HepG2 (cell line): Measurements from ENCODE around the gene OR1I1. TPM values are rescaled to one million over a fixed set of nuclear protein-coding genes. Genes with fewer than 3 reads are reported as not detected.

Experiments used
- ATAC-seq: fragments of 200-7000 bp; cut with Tn5 transposase; 3 replicates; pipeline ENCODE4 v1.9.1; 2020; ENCODE audit warnings: mild to moderate bottlenecking, moderate library complexity
- Bru-seq: library from RNA; stranded (reverse); fragments of 400-500 nt; gene quantifications from one replicate; lab custom pipeline; 2021; lab: Mats Ljungman, UMichigan
- BruChase-seq, 2 experiments: library from RNA; stranded (reverse); fragments of 400-500 nt; gene quantifications; one replicate each; lab custom pipeline; 2021; lab: Mats Ljungman, UMichigan
- BruUV-seq: library from RNA; stranded (reverse); fragments of 400-500 nt; replicated peaks from 2 replicates; lab custom pipeline; 2021; lab: Mats Ljungman, UMichigan
- CTCF ChIA-PET: fragments of 300-600 bp; formaldehyde crosslinking; extraction: SDS; loops from one replicate; lab custom pipeline; 2021; ENCODE audit warnings: low total read pairs, inconsistent platforms, low intra/inter-chr PET ratio; lab: Yijun Ruan, JAX
- POLR2A ChIA-PET: fragments of 350-600 bp; sonication (Branson Sonifier 250); formaldehyde crosslinking; loops from one replicate; lab custom pipeline; 2020; ENCODE audit warnings: antibody characterized with exemption, inconsistent platforms; lab: Yijun Ruan, JAX
- DNase-seq: peaks from one replicate; pipeline ENCODE4 v3.0.0-alpha.2; 2015; ENCODE audit warnings: low spot score
- FAIRE-seq: peaks from 3 replicates; lab custom pipeline; 2011; peaks lifted over from hg19 to GRCh38; lab: Jason Lieb, UNC
- H2AFZ ChIP-seq: one replicate; pipeline ENCODE4 v1.6.1; 2011; ENCODE audit warnings: low read length, inconsistent platforms
- H3K27ac ChIP-seq: fragments of 300-600 bp; 3 replicates; pipeline ENCODE4 v1.8.0; 2011; ENCODE audit warnings: mixed run types, mild to moderate bottlenecking, mixed read lengths, low read length, inconsistent platforms; ENCODE audit not compliant: insufficient read depth; ENCODE audit errors: extremely low read length
- H3K27me3 ChIP-seq, 2 experiments: fragments of 200-600 bp in 1 of 2; 2 replicates in 1 of 2; 3 replicates in 1 of 2; pipeline versions ENCODE4 v1.6.0 to v1.8.0; 2011; ENCODE audit warnings: low read length in 2 of 2, mild to moderate bottlenecking in 2 of 2, moderate library complexity in 2 of 2, inconsistent platforms in 1 of 2; ENCODE audit not compliant: insufficient read depth in 2 of 2, control insufficient read depth in 1 of 2
- H3K36me3 ChIP-seq, 2 experiments: fragments of 200-600 bp in 1 of 2; replicated peaks in 1 of 2; 2 replicates in 1 of 2; 3 replicates in 1 of 2; pipeline versions ENCODE4 v1.5.1 to v1.8.0; 2011; ENCODE audit warnings: low read length in 2 of 2, inconsistent platforms in 1 of 2; ENCODE audit not compliant: insufficient read depth in 2 of 2, control insufficient read depth in 1 of 2
- H3K4me1 ChIP-seq: 2 replicates; pipeline ENCODE4 v1.5.1; 2012; ENCODE audit warnings: low read length, inconsistent platforms; ENCODE audit not compliant: insufficient read depth
- H3K4me2 ChIP-seq: 2 replicates; pipeline ENCODE4 v1.6.0; 2011; ENCODE audit warnings: low read depth, low read length, inconsistent platforms
- H3K4me3 ChIP-seq, 3 experiments: fragments of 200-600 bp in 1 of 3; sonication (generic), shearing (Covaris generic) in 1 of 3; replicated peaks in 1 of 3; 2 replicates each; pipeline ENCODE4 v1.5.1; 2011 to 2016; ENCODE audit warnings: low read length in 3 of 3, inconsistent platforms in 2 of 3, low read depth in 2 of 3, mild to moderate bottlenecking in 2 of 3, control low read depth in 1 of 3, mixed read lengths in 1 of 3; ENCODE audit not compliant: insufficient read depth in 1 of 3
- H3K79me2 ChIP-seq: one replicate; pipeline ENCODE4 v1.6.1; 2011; ENCODE audit warnings: low read length, inconsistent platforms; ENCODE audit not compliant: insufficient read depth
- H3K9ac ChIP-seq: 2 replicates; pipeline ENCODE4 v1.6.0; 2011; ENCODE audit warnings: mild to moderate bottlenecking, low read depth, low read length, inconsistent platforms; ENCODE audit not compliant: insufficient read depth
- H3K9me3 ChIP-seq: 2 replicates; pipeline ENCODE4 v1.5.1; 2012; ENCODE audit warnings: mild to moderate bottlenecking, low read length
- H4K20me1 ChIP-seq: 2 replicates; pipeline ENCODE4 v1.6.0; 2011; ENCODE audit warnings: inconsistent platforms, mild to moderate bottlenecking, low read length, moderate library complexity; ENCODE audit not compliant: insufficient read depth
- ATF2 ChIP-seq: sonication (generic); formaldehyde crosslinking; IDR thresholded peaks from 2 replicates; pipeline ENCODE4 v1.4.0; 2020; ENCODE audit warnings: missing genetic modification reagents
- CCDC6 ChIP-seq: sonication (generic); formaldehyde crosslinking; IDR thresholded peaks from 2 replicates; pipeline ENCODE4 v1.8.1; 2022; ENCODE audit warnings: mild to moderate bottlenecking, missing genetic modification reagents, moderate library complexity
- CSRNP2 ChIP-seq: sonication (generic); formaldehyde crosslinking; conservative IDR thresholded peaks from 2 replicates; pipeline ENCODE4 v1.8.0; 2022; ENCODE audit warnings: low read depth, missing genetic modification reagents
- CTCF ChIP-seq: sonication (generic); formaldehyde crosslinking; IDR thresholded peaks from 2 replicates; pipeline ENCODE4 v1.5.0; 2020; ENCODE audit warnings: mild to moderate bottlenecking, missing genetic modification reagents, moderate library complexity
- HBP1 ChIP-seq: IDR thresholded peaks from 2 replicates; pipeline ENCODE4 v1.6.1; 2016; ENCODE audit warnings: low read depth, control low read depth
- MTA1 ChIP-seq: sonication (generic); formaldehyde crosslinking; IDR thresholded peaks from 2 replicates; pipeline ENCODE4 v1.4.0; 2020; ENCODE audit warnings: missing genetic modification reagents, mild to moderate bottlenecking, borderline replicate concordance
- POLR2G ChIP-seq: fragments of 200-400 bp; formaldehyde crosslinking; IDR thresholded peaks from 2 replicates; pipeline ENCODE4 v1.6.1; 2018; ENCODE audit warnings: mild to moderate bottlenecking, low read depth, low read length, moderate library complexity
- SSRP1 ChIP-seq: IDR thresholded peaks from 2 replicates; pipeline ENCODE4 v1.6.1; 2016; ENCODE audit warnings: control low read depth
- THAP8 ChIP-seq: sonication (generic); formaldehyde crosslinking; IDR thresholded peaks from 2 replicates; pipeline ENCODE4 v1.5.1; 2020; ENCODE audit warnings: missing genetic modification reagents, mild to moderate bottlenecking, borderline replicate concordance
- ZNF547 ChIP-seq: sonication (generic); formaldehyde crosslinking; IDR thresholded peaks from 2 replicates; pipeline ENCODE4 v1.5.1; 2020; ENCODE audit warnings: mild to moderate bottlenecking, missing genetic modification reagents
- ZNF740 ChIP-seq: sonication (generic); formaldehyde crosslinking; IDR thresholded peaks from 2 replicates; pipeline ENCODE4 v1.4.0; 2020; ENCODE audit warnings: missing genetic modification reagents
- WGBS: methylation state at CpG from one replicate; pipeline ENCODE4 v1.1.6; 2017; ENCODE audit warnings: low lambda C conversion rate; 5-methylcytosine and 5-hydroxymethylcytosine counted together
- in situ Hi-C: cut with HindIII; loops from 2 replicates; pipeline ENCODE4 v1.10.0; 2017; ENCODE audit warnings: low pct_unique_long_range_greater_than_20kb; ENCODE audit not compliant: extremely low pct_ligation_motif_present
- intact Hi-C: fragments of 100-400 bp; cut with micrococcal nuclease; formaldehyde crosslinking; loops from one replicate; pipeline ENCODE4 v1.10.0; 2022; ENCODE audit not compliant: unreplicated experiment
- long read RNA-seq, 2 experiments: library from RNA in 1 of 2; library from polyadenylated mRNA in 1 of 2; stranded (forward) in 1 of 2; unstranded in 1 of 2; transcript quantifications; one replicate each; pipeline ENCODE4 v2.0.0, GENCODE V29; 2019 to 2022
- polyA minus RNA-seq, 3 experiments: library from RNA; depleted of rRNA, polyadenylated mRNA; stranded (reverse); fragments of >200 nt; gene quantifications; 2 replicates each; pipeline ENCODE4 v1.2.3, GENCODE V29; 2011; ENCODE audit warnings: low replicate concordance in 1 of 3
- polyA plus RNA-seq, 8 experiments: library from polyadenylated mRNA; depleted of rRNA in 3 of 8; stranded (reverse) in 7 of 8; unstranded in 1 of 8; fragments of >200 nt; fragmentation: Illumina TruSeq in 4 of 8; extraction: Trizol in 4 of 8; gene quantifications; 2 replicates each; pipeline versions ENCODE4 v1.2.1 to v1.2.3, GENCODE V29; 2011 to 2016; ENCODE audit warnings: low read depth in 4 of 8, missing spikeins in 1 of 8, mixed read lengths in 1 of 8; ENCODE audit not compliant: insufficient read depth in 1 of 8
- total RNA-seq, 5 experiments: library from RNA; depleted of rRNA; stranded (reverse); fragments of >200 nt; fragmentation: Illumina TruSeq; extraction: Trizol; gene quantifications; 2 replicates each; pipeline ENCODE4 v1.2.3, GENCODE V29; 2016; ENCODE audit warnings: low read depth in 1 of 5

Gene OR1I1
- total RNA-seq (2016; rRNA removed; fragmentation: Illumina TruSeq; extraction: Trizol), result not detected in 2 replicates
- not detected in 2 replicates for total RNA-seq (2016; cell fraction: cytosol; rRNA removed; fragmentation: Illumina TruSeq; extraction: Trizol; ENCODE audit: low read depth)
- not detected in 2 replicates for total RNA-seq (2016; cell fraction: insoluble cytoplasmic fraction; rRNA removed; fragmentation: Illumina TruSeq; extraction: Trizol)
- total RNA-seq (2016; cell fraction: membrane; rRNA removed; fragmentation: Illumina TruSeq; extraction: Trizol), result not detected in 2 replicates
- not detected in 2 replicates for total RNA-seq (2016; cell fraction: nucleus; rRNA removed; fragmentation: Illumina TruSeq; extraction: Trizol)
- not detected in 2 replicates for polyA plus RNA-seq (2011; rRNA removed)
- not detected in 2 replicates for polyA plus RNA-seq (2011; cell fraction: cytosol; rRNA removed)
- polyA plus RNA-seq (2011; cell fraction: nucleus; rRNA removed), result not detected in 2 replicates
- polyA plus RNA-seq (2012), result not detected in 2 replicates
- polyA plus RNA-seq (2016; cell fraction: cytosol; fragmentation: Illumina TruSeq; extraction: Trizol; ENCODE audit: low read depth), result not detected in 2 replicates
- not detected in 2 replicates for polyA plus RNA-seq (2016; cell fraction: insoluble cytoplasmic fraction; fragmentation: Illumina TruSeq; extraction: Trizol; ENCODE audit: low read depth)
- polyA plus RNA-seq (2016; cell fraction: membrane; fragmentation: Illumina TruSeq; extraction: Trizol; ENCODE audit: low read depth), result not detected in 2 replicates
- polyA plus RNA-seq (2016; cell fraction: nucleus; fragmentation: Illumina TruSeq; extraction: Trizol; ENCODE audit: insufficient read depth, low read depth), result not detected in 2 replicates
- not detected in 2 replicates for polyA minus RNA-seq (2011; rRNA and poly(A)+ RNA removed; ENCODE audit: low replicate concordance)
- not detected in 2 replicates for polyA minus RNA-seq (2011; cell fraction: cytosol; rRNA and poly(A)+ RNA removed)
- not detected in 2 replicates for polyA minus RNA-seq (2011; cell fraction: nucleus; rRNA and poly(A)+ RNA removed)
- not detected for Bru-seq, nascent RNA
- BruChase-seq, experiment 1, labeled RNA remaining after a 6-hour chase, result not detected
- not detected for BruChase-seq, experiment 2, labeled RNA remaining after a 2-hour chase
- long read RNA-seq, experiment 1, result 0 reads
- long read RNA-seq, experiment 2, result 0 reads

- DNase-seq (no peak), FAIRE-seq (no peak), ATAC-seq (no peak)
- no peaks in the 10 kb centered on the region for H3K36me3 ChIP-seq
- H2AFZ ChIP-seq, result no peak within 1 kb of the TSS
- H3K4me1 ChIP-seq, result no peaks in the 10 kb centered on the region
- POLR2A ChIA-PET, result no interaction called here
- in situ Hi-C loops (loop anchor here (25.0 kb wide), 1 partner anchor 480 kb away; no protein-coding TSS in a partner anchor), intact Hi-C loops (no loop called here)
- no peaks in the 10 kb centered on the region for H3K9me3 ChIP-seq
- H3K27me3 ChIP-seq, result peaks cover 0 to 21% of the 10 kb centered on the region in 2 experiments; a peak in 2 of 5 replicates
- H4K20me1 ChIP-seq, result no peaks in the 10 kb centered on the region
- CTCF ChIA-PET, result no interaction called here
- 39% methylated on average over 5 of the region's 6 CpGs for WGBS
- no TSS peak for BruUV-seq
- H3K4me2 ChIP-seq, result no peak within 1 kb of the TSS
- no peak within 1 kb of the TSS for H3K27ac ChIP-seq
- H3K4me3 ChIP-seq, result no peak within 1 kb of the TSS
- H3K79me2 ChIP-seq, result no peaks in the 10 kb centered on the region
- no peak within 1 kb of the TSS for H3K9ac ChIP-seq
- no peak for TF ChIP-seq ATF2 (CRISPR knock-in tag)
- TF ChIP-seq POLR2G, result no peak
- TF ChIP-seq ZNF740 (CRISPR knock-in tag), result no peak
- TF ChIP-seq HBP1 (CRISPR knock-in tag), result no peak
- TF ChIP-seq SSRP1 (CRISPR knock-in tag), result no peak
- TF ChIP-seq CSRNP2 (CRISPR knock-in tag), result no peak
- no peak for TF ChIP-seq ZNF547 (CRISPR knock-in tag)
- no peak for TF ChIP-seq CCDC6 (CRISPR knock-in tag)
- no peak for TF ChIP-seq CTCF (CRISPR knock-in tag)
- no peak for TF ChIP-seq MTA1
- no peak for TF ChIP-seq THAP8
Measured at GRCh38 chr19:15081911-15082310, at the start of gene OR1I1. TSS of gene OR1I1 (plus strand) at chr19:15082211. CDS start at chr19:15087066, 4,855 bp downstream.
